HG03558 (cell line): ENCODE results near the gene GPD1L.

Experiments used
- ATAC-seq: cut with Tn5 transposase; IDR thresholded peaks from one replicate; pipeline ENCODE4 v1.9.1; 2021; ENCODE audit warnings: moderate number of reproducible peaks; ENCODE audit not compliant: unreplicated experiment; ENCODE audit errors: extremely low read depth

GPD1L gene

GRCh38 chr3:32132121-32132520 is 25.7 kb downstream of the GPD1L start:
- ATAC-seq: no peak

- ATAC-seq: no peak
Measured at GRCh38 chr3:32132706-32133105, 26.3 kb downstream of the GPD1L start.

GRCh38 chr3:32136703-32137102 is 30.3 kb downstream of the GPD1L start:
- no peak for ATAC-seq

GRCh38 chr3:32137870-32138269 is 31.4 kb downstream of the GPD1L start:
- ATAC-seq: no peak

- no peak for ATAC-seq
Measured at GRCh38 chr3:32138545-32139104, 32.2 kb downstream of the GPD1L start.

- ATAC-seq: no peak
Measured at GRCh38 chr3:32140943-32141342, 34.5 kb downstream of the GPD1L start.

- no peak for ATAC-seq
Measured at GRCh38 chr3:32143849-32144757, 37.7 kb downstream of the GPD1L start.

- no peak for ATAC-seq
Measured at GRCh38 chr3:32146746-32147211, 40.4 kb downstream of the GPD1L start.

- no peak for ATAC-seq
Measured at GRCh38 chr3:32147509-32147908, 41.1 kb downstream of the GPD1L start.

GRCh38 chr3:32147933-32148332 is 41.5 kb downstream of the GPD1L start:
- ATAC-seq: no peak

GRCh38 chr3:32148351-32148750 is 41.9 kb downstream of the GPD1L start:
- ATAC-seq: no peak

- ATAC-seq: no peak
Measured at GRCh38 chr3:32153414-32154204, 47.2 kb downstream of the GPD1L start.

- ATAC-seq: no peak
Measured at GRCh38 chr3:32154205-32154579, 47.8 kb downstream of the GPD1L start.

- ATAC-seq: no peak
Measured at GRCh38 chr3:32155117-32155516, 48.7 kb downstream of the GPD1L start.

- no peak for ATAC-seq
Measured at GRCh38 chr3:32157600-32158264, 51.3 kb downstream of the GPD1L start.

- no peak for ATAC-seq
Measured at GRCh38 chr3:32160706-32161214, 54.3 kb downstream of the GPD1L start.

- no peak for ATAC-seq
Measured at GRCh38 chr3:32165442-32165841, 59.0 kb downstream of the GPD1L start.

GRCh38 chr3:32166654-32167053 is 60.2 kb downstream of the GPD1L start:
- ATAC-seq: no peak

- ATAC-seq: no peak
Measured at GRCh38 chr3:32172420-32172819, 66.0 kb downstream of the GPD1L start.

- no peak for ATAC-seq
Measured at GRCh38 chr3:32175607-32176197, 69.3 kb downstream of the GPD1L start.
